Measurements from ENCODE around the gene TMEM203.

The TMEM203 gene

GRCh38 chr9:137204731-137205125, 720 bp downstream of the TMEM203 start:
- no peaks in the 10 kb centered on the region for H3K9me3 Mint-ChIP-seq
- H3K4me1 Mint-ChIP-seq, result peaks cover 34 to 64% of the 10 kb centered on the region in 2 donors
- peak overlapping the region; percentile 93 to 95 for H3K4me3 Mint-ChIP-seq
- H3K36me3 Mint-ChIP-seq, result peaks cover 18 to 34% of the 10 kb centered on the region in 2 donors
- no peaks in the 10 kb centered on the region for H3K27me3 Mint-ChIP-seq
- ATAC-seq (replicated peaks) (no peak), DNase-seq (no peak)
- H3K27ac Mint-ChIP-seq, result peak overlapping the region; percentile 95

GRCh38 chr9:137202966-137203365, 2.5 kb downstream of the TMEM203 start:
- DNase-seq (no peak), ATAC-seq (replicated peaks) (no peak)
- Mint-ChIP-seq H3K4me3 (peak overlapping the region in 1 of 2 donors; percentile 4), H3K27me3 (no peaks in the 10 kb centered on the region), H3K4me1 (peaks cover 40 to 76% of the 10 kb centered on the region in 2 donors), H3K36me3 (peaks cover 15 to 27% of the 10 kb centered on the region in 2 donors), H3K27ac (peak overlapping the region; percentile 20), H3K9me3 (no peaks in the 10 kb centered on the region)

- no peaks in the 10 kb centered on the region for H3K9me3 Mint-ChIP-seq
- H3K27ac Mint-ChIP-seq, result peak overlapping the region; percentile 93
- DNase-seq (no peak), ATAC-seq (replicated peaks) (no peak)
- H3K4me1 Mint-ChIP-seq, result peaks cover 33 to 72% of the 10 kb centered on the region in 2 donors
- no peaks in the 10 kb centered on the region for H3K27me3 Mint-ChIP-seq
- H3K36me3 Mint-ChIP-seq, result peaks cover 7 to 12% of the 10 kb centered on the region in 2 donors
- peak overlapping the region; percentile 87 to 92 for H3K4me3 Mint-ChIP-seq
These were observed 4.1 kb downstream of the TMEM203 start for GRCh38 chr9:137201205-137201868.

GRCh38 chr9:137200311-137201204, 4.9 kb downstream of the TMEM203 start, which contains the start of gene TPRN:
TPRN (minus strand) TSS chr9:137200741; CDS start chr9:137200711, 30 bp downstream.
- Mint-ChIP-seq H3K27me3 (no peaks in the 10 kb centered on the region), H3K36me3 (peaks cover 4 to 8% of the 10 kb centered on the region in 2 donors), H3K27ac (peak within 1 kb of the TSS; percentile 93), H3K4me1 (peaks cover 27 to 64% of the 10 kb centered on the region in 2 donors), H3K9me3 (no peaks in the 10 kb centered on the region), H3K4me3 (peak within 1 kb of the TSS; percentile 87 to 92)
- ATAC-seq (replicated peaks) (peak; percentile 89 to 95), DNase-seq (peak; percentile 99)

- no peak overlapping the region for H3K27ac Mint-ChIP-seq
- peaks cover 27 to 60% of the 10 kb centered on the region in 2 donors for H3K4me1 Mint-ChIP-seq
- H3K36me3 Mint-ChIP-seq, result peaks cover 4 to 12% of the 10 kb centered on the region in 2 donors
- ATAC-seq (replicated peaks) (no peak), DNase-seq (no peak)
- peak overlapping the region; percentile 82 to 87 for H3K4me3 Mint-ChIP-seq
- no peaks in the 10 kb centered on the region for H3K27me3 Mint-ChIP-seq
- H3K9me3 Mint-ChIP-seq, result no peaks in the 10 kb centered on the region
These were observed 5.9 kb downstream of the TMEM203 start for GRCh38 chr9:137199411-137200121.

GRCh38 chr9:137198902-137199283, 6.6 kb downstream of the TMEM203 start:
- H3K27me3 Mint-ChIP-seq, result no peaks in the 10 kb centered on the region

GRCh38 chr9:137198051-137198901, 7.2 kb downstream of the TMEM203 start:
- Mint-ChIP-seq H3K27ac (no peak overlapping the region), H3K4me3 (peak overlapping the region in 1 of 2 donors; percentile 17), H3K36me3 (peaks cover 4 to 9% of the 10 kb centered on the region in 2 donors), H3K9me3 (no peaks in the 10 kb centered on the region), H3K27me3 (no peaks in the 10 kb centered on the region), H3K4me1 (peaks cover 25 to 52% of the 10 kb centered on the region in 2 donors)
- ATAC-seq (replicated peaks), result no peak
- no peak for DNase-seq

More at GRCh38 chr9:137198902-137199283, 6.6 kb downstream of the TMEM203 start:
- Mint-ChIP-seq H3K4me3 (peak overlapping the region; percentile 82 to 87), H3K4me1 (peaks cover 23 to 53% of the 10 kb centered on the region in 2 donors), H3K36me3 (peaks cover 4 to 10% of the 10 kb centered on the region in 2 donors), H3K27ac (no peak overlapping the region), H3K9me3 (no peaks in the 10 kb centered on the region)
- no peak for ATAC-seq (replicated peaks)
- no peak for DNase-seq

GRCh38 chr9:137195525-137196220, 9.8 kb downstream of the TMEM203 start:
- ATAC-seq (replicated peaks) (no peak), DNase-seq (no peak)
- H3K4me1 Mint-ChIP-seq, result peaks cover 22 to 43% of the 10 kb centered on the region in 2 donors
- no peaks in the 10 kb centered on the region for H3K9me3 Mint-ChIP-seq
- no peak overlapping the region for H3K4me3 Mint-ChIP-seq
- no peak overlapping the region for H3K27ac Mint-ChIP-seq
- no peaks in the 10 kb centered on the region for H3K27me3 Mint-ChIP-seq
- peaks cover 2 to 14% of the 10 kb centered on the region in 2 donors for H3K36me3 Mint-ChIP-seq

- H3K27me3 Mint-ChIP-seq, result no peaks in the 10 kb centered on the region
These were observed 10.5 kb downstream of the TMEM203 start for GRCh38 chr9:137194909-137195308.

GRCh38 chr9:137194388-137194787, 11.1 kb downstream of the TMEM203 start:
- Mint-ChIP-seq H3K27ac (no peak overlapping the region), H3K36me3 (peaks cover 2 to 19% of the 10 kb centered on the region in 2 donors), H3K4me3 (no peak overlapping the region), H3K27me3 (no peaks in the 10 kb centered on the region), H3K4me1 (peaks cover 24 to 51% of the 10 kb centered on the region in 2 donors), H3K9me3 (no peaks in the 10 kb centered on the region)
- ATAC-seq (replicated peaks) (no peak), DNase-seq (no peak)

More at GRCh38 chr9:137194909-137195308, 10.5 kb downstream of the TMEM203 start:
- Mint-ChIP-seq H3K4me1 (peaks cover 25 to 51% of the 10 kb centered on the region in 2 donors), H3K36me3 (peaks cover 2 to 17% of the 10 kb centered on the region in 2 donors), H3K9me3 (no peaks in the 10 kb centered on the region), H3K4me3 (no peak overlapping the region), H3K27ac (peak overlapping the region; percentile 60)
- DNase-seq (no peak), ATAC-seq (replicated peaks) (no peak)

GRCh38 chr9:137193771-137194170, 11.7 kb downstream of the TMEM203 start:
- Mint-ChIP-seq H3K4me1 (peaks cover 27 to 51% of the 10 kb centered on the region in 2 donors), H3K27me3 (no peaks in the 10 kb centered on the region), H3K27ac (no peak overlapping the region), H3K36me3 (peaks cover 7 to 24% of the 10 kb centered on the region in 2 donors), H3K9me3 (no peaks in the 10 kb centered on the region), H3K4me3 (no peak overlapping the region)
- ATAC-seq (replicated peaks) (no peak), DNase-seq (no peak)

- Mint-ChIP-seq H3K27ac (no peak overlapping the region), H3K9me3 (no peaks in the 10 kb centered on the region), H3K36me3 (peaks cover 7 to 27% of the 10 kb centered on the region in 2 donors), H3K27me3 (no peaks in the 10 kb centered on the region), H3K4me1 (peaks cover 27 to 48% of the 10 kb centered on the region in 2 donors), H3K4me3 (no peak overlapping the region)
- no peak for ATAC-seq (replicated peaks)
- no peak for DNase-seq
These were observed 12.6 kb downstream of the TMEM203 start for GRCh38 chr9:137192859-137193258.

GRCh38 chr9:137192448-137192780, 13.0 kb downstream of the TMEM203 start:
- DNase-seq (no peak), ATAC-seq (replicated peaks) (no peak)
- peaks cover 7 to 30% of the 10 kb centered on the region in 2 donors for H3K36me3 Mint-ChIP-seq
- no peaks in the 10 kb centered on the region for H3K27me3 Mint-ChIP-seq
- peaks cover 27 to 49% of the 10 kb centered on the region in 2 donors for H3K4me1 Mint-ChIP-seq
- no peaks in the 10 kb centered on the region for H3K9me3 Mint-ChIP-seq
- no peak overlapping the region for H3K27ac Mint-ChIP-seq
- no peak overlapping the region for H3K4me3 Mint-ChIP-seq

All from stimulated activated naive B cell treated with anti-CD40 and anti-IgM and Interleukin-4, amounts not matched to agents 10 μg/mL and 1 μg/mL and 100 μg/mL, for 72 hours (primary cell).